GM18511 (cell line): ENCODE results near the gene WBP2.
A peak's percentile ranks its signal among the peaks of the same experiment; 100 is the strongest.
"Not testable (repeated sequence)": the region's sequence is repeated elsewhere in the genome, so short reads cannot be mapped to it uniquely, and the experiment has no call there.

ENCODE experiments used
- ATAC-seq: cut with Tn5 transposase; IDR thresholded peaks from one replicate; pipeline ENCODE4 v1.9.1; 2021; ENCODE audit warnings: mild to moderate bottlenecking, moderate library complexity; ENCODE audit not compliant: unreplicated experiment

Gene WBP2

DNA sequence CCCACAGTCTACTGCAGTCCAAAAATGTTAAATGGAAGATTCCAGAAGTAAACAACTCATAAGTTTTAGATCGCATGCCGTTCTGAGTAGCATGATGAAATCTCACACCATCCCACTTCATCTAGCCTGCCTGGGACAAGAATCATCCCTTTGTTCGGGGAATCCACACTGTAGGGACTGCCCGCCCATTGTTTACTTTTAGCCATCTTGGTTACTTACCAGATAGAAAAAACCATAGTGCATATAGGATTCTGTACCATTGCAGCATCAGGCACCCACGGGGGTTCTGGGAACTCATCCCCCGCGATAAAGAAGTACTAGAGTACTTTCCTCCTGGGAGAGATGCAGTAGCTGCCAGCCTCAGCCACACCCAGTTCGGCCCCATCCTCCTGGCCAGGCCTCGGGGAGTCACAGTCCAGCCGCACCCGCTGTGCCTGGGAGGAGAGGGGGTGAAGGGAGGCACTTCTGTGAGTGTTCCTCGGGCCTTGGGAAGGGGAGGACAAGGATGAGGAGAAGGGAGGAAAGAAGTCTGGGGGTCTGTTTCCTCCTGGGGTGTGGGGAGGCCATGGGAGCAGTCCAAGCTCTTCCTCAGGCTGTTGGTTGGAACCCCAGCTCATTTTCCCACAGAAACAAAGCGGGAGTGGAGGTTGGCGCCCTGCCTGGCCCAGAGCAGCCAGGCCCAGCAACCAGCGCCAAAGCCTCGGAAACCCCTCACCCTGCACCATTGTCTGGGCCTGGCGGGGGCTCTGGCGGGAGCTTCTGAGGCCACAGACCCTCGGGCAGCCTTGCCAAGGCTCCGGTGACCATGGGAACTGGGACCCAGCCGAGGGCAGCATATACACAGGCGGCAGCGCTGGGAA, 14.4 kb upstream of the WBP2 start:
- no peak for ATAC-seq

DNA sequence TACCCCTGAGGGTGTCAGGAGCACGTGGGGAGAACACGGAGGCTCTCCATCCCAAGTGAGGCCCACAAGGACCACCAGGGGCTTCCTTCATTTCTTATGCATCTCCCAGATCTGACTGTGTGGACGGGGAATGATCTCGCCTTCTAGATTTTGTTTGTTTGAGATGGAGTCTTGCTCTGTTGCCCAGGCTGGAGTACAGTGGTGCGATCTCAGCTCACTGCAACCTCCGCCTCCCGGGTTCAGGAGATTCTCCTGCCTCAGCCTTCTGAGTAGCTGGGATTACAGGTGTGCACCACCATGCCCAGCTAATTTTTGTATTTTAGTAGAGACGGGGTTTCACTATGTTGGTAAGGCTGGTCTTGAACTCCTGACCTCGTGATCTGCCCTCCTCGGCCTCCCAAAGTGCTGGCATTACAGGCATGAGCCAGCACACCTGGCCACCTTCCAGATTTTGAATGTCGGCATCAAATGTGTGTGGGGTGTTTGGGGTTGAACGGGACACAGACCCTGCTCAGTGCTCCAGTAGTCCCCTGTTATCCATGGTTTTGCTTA, 13.7 kb upstream of the WBP2 start:
- not testable (repeated sequence) for ATAC-seq

DNA sequence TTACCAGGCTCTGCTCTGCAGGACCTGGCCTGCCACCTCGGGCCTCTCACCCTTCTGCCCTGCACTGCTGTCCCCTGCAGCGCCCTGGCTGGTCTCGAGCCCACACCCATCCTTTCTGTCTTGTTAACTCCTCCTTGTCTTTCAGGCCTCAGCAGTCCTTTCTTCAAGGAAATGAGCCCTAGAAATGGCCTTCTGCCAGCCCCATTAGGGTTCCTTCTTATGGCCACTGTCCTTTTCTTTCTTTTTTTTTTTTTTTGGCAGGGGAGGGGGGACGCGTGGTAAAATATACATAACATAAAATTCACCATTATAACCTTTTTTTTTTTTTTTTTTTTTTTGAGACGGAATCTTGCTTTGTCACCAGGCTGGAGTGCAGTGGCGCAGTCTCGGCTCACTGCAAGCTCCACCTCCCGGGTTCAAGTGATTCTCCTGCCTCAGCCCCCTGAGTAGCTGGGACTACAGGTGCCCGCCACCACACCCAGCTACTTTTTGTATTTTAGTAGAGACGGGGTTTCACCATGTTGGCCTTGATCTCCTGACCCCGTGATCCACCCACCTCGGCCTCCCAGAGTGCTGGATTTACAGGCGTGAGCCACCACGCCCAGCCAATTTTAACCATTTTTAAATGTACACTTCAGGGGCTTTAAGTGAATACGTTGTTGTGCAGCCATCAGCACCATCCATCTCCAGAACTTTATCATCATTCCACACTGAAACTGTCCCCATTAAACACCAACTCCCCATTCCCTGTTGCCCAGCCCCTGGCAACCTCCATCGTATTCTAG, 10.5 kb upstream of the WBP2 start:
- not testable (repeated sequence) for ATAC-seq

DNA sequence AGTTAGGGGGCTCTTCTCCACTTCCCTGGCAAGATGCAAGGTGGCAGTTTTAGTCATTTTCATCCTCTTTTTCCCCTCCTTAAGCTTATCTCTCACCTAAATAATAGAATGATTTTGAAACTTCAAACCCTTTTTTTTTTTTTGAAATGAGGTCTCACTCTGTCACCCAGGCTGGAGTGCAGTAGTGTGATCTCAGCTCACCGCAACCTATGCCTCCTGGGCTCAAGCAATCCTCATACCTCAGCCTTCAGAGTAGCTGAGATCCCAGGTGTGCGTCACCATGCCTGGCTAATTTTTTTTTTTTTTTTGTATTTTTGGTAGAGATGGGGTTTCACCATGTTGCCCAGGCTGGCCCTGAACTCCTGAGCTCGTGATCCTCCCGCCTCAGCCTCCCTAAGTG, 9.8 kb upstream of the WBP2 start:
- peak; percentile 47 for ATAC-seq

DNA sequence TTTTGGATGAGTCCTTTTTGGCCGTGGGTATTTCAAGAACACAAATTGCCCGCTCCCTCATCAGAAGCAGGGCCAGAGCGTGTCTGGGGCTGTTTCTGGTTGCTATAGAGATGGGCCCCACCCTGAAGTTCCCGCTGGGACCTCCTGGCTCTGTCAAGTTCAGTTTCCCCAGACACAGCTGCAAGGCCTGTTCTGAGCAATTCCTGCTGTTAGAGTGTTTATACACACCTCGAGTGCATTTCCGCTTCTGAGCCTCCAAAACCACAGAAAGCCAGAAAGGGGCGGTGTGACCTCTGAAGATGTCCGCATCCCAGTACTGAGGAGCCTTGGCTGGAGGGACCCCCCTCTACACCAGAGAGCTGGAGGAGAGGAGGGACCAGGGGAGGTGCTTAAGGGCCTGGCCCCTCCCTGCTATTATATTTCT, 9.3 kb upstream of the WBP2 start:
- peak; percentile 92 for ATAC-seq

DNA sequence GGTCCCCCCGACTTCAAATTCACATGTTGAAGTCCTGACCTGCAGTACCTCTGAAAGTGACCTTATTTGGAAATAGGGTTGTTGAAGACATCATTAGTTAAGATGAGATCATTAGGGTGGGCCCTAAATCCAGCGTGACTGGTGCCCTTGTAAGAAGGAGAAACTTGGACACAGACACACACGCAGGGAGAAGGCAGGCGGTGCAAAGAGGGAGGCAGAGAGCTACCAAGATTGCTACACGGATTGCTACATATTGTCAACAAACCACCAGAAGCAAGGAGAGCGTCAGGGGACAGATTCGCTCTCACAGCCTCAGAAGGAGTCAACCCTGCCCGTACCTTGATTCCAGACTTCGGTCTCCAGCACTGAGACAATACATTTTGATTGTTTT, 6.8 kb upstream of the WBP2 start:
- ATAC-seq: no peak

DNA sequence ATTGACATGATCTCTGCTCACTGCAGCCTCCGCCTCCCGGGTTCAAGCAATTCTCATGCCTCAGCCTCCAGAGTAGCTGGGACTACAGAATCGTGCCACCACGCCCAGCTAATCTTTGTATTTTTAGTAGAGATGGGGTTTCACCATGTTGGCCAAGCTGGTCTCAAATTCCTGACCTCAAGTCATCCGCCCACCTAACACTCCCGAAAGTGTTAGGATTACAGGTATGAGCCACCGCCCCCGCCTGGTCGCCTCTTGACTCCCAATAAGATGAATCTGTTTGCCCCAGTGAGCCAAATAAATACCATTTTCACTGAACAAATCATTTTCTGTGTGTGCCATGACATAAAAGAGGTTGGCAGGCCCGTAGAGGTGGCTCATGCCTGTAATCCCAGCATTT, 4.2 kb upstream of the WBP2 start:
- ATAC-seq: not testable (repeated sequence)

DNA sequence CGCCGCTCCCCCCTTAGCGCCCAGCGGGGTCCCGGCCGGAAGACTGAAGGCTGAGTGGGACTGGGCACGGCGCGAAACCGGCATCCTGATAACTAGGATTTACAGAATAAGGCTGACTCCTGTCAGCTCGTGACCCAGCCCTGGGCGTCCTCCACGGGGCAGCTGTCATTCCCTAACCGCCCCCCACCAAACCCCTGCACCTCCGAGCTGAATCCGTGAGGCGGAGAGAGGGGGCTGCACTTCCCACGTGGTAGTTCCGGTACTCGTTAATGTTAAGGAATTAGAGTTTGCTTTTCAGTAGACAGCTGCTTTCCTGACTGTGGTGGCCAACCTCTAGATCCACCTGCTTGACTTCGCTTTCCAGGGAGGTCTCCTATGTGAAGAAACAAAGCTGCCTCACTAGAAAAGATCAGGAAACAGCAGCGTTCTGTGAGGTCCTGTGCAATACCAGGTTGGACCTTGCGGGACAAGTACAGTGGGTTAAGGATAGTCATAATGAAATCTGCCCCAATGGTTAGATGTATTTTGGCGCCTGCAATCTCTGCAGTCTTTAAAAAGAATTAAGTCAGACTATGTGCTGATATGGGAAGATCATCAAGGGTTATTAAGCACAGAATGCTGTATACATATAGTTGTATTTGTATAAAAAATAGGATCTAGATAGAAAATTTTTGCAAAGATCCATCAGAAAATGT, 1.1 kb upstream of the WBP2 start:
- ATAC-seq: no peak

DNA sequence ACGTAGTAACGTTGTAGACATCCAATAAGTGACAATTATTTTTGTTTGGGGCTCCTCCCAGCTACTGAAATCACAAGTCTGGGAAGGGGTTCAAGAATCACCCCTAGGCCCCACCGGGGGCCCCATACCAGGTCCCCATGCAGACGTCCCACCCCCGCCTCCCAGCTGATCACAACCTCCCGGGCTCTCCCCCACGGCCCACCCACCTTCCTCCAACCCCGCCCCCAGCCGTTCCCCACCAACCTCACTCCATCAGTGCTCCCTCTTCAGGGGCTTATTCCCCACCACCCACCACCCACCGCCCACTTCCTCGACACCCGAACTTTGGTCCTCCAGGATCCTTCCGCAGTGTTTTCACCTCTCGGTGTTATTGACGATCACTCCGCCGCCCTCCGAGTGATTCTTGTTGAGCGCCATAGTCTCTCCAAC, 240 bp downstream of the WBP2 start:
- no peak for ATAC-seq

DNA sequence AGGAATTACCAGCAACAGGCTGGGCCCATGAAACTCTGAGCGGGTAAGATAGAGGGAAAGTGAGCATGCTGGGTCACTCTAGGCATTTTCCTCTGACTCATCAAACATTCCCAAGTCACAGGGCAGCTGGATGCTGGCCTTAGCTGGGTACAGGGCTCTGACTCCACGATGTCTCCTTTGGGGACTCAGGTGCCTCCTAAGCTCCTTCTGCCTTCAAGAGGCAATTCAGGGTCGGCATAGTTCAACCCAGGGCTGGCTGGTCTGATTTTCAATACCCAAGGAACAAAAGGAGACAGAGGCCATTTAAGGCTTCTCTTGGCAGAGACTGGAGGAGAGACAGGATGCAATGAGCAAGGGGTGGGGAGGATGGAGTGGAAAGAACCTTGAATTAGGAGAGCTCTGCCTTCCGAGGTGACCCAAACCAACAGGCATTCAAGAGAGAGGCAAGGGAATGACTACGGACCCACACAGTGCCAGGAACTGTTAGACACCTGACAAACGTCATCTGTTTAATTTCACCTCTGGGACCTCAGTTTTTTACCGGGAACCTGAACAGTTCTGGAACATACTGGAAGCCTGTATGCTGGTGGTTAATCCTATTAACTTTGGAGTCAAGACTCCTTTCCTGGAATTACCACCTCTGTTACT, 910 bp downstream of the WBP2 start:
- no peak for ATAC-seq

DNA sequence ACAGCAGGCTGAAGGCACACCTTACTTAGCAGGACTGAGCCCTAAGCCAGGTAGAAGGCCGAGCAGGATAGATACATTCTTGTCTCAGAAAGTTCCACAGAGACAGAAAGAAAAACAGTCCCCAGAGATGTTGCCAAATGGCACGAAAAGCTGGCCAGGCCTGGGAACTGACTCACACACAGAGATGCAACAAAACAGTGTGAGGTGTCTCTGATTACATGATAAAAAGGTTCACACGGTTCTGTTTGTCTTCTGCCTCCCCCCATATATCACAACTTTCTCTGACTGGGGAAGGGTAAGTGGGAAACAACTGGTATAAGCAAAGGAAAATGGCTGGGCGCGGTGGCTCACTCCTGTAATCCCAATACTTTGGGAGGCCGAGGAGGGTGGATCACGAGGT, 1.7 kb downstream of the WBP2 start:
- no peak for ATAC-seq

DNA sequence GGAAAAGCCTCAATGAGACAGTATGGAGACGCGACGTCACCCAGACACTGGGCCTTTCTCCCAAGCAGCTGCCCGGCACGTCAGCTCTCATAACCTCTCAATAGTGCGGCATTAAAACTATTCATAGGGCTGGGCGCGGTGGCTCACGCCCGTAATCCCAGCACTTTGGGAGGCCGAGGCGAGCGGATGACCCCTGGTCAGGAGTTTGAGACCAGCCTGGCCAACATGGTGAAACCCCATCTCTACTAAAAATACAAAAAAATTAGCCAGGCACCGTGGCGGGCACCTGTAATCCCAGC, 3.5 kb downstream of the WBP2 start:
- ATAC-seq: not testable (repeated sequence)

DNA sequence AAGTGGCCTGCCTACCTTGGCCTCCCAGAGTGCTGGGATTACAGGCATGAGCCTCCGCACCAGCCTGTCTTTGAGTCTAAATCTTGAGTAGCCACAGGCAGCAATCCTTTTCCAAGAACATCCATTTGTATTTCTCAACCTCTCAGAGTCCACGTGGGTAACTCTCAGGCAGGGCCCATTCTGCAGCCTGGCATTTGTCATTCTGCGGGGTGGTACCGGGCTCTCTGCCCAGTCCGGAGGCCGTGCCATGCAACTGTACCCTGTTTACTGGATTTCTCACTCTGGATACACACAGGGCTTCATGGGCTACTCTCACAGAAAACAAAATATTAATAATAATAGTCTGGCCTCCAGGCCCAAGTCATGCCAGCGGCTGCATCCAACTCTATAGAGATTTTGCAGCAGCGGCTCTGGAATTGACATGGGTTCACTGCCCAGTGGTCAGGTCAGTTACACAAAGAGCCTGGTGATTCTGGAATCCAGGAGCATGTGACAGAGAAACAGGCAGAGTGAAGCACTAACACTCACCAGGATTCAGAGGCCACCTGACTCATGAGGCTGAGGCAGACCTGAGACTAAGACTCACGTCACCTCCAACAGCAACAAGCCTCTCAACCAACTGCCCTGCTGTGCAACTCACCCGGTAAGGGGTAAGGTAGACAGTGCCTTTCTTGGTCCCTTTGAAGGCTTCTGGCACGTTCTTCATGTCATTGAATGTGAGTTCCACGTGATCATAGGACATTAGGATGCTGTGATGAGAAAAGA, 4.0 kb downstream of the WBP2 start:
- no peak for ATAC-seq

DNA sequence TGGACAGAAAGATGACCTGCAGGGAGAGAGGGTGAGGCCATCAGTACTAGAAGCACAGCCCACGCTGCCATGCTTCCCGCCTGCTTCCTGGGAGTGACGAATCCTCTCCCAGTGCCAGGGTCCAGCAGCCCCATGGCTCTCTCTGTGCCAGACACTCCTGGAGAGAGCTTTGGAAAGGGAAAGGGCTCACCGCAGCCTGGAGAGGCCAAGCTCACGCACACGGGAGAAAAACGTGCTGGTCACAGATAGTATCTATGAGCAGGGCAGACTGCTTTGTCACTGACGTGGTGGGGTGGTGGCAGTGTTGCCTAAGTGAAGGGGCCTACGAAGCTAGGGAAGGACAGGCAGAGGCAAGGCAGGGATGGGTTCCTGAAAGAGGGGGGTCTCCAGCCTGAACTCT, 5.4 kb downstream of the WBP2 start:
- ATAC-seq: no peak

DNA sequence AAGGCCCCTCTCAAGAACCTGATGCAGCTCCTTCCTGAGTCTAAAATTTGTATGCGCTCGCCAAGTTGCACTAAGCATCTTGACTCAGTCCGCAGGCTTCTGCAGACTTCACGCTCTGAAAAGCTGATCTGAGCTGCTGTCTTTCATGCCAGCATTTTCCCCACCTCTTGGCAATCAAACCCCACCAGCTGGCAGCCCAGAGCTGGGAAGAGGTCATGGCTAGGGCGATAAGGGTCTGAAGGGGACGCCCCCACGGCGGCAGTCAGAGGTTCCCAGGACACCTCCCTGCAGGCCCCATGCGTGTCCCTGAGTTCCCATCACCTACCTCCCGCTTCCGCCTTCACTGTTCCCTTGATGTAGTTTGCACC, 5.9 kb downstream of the WBP2 start:
- ATAC-seq: no peak

DNA sequence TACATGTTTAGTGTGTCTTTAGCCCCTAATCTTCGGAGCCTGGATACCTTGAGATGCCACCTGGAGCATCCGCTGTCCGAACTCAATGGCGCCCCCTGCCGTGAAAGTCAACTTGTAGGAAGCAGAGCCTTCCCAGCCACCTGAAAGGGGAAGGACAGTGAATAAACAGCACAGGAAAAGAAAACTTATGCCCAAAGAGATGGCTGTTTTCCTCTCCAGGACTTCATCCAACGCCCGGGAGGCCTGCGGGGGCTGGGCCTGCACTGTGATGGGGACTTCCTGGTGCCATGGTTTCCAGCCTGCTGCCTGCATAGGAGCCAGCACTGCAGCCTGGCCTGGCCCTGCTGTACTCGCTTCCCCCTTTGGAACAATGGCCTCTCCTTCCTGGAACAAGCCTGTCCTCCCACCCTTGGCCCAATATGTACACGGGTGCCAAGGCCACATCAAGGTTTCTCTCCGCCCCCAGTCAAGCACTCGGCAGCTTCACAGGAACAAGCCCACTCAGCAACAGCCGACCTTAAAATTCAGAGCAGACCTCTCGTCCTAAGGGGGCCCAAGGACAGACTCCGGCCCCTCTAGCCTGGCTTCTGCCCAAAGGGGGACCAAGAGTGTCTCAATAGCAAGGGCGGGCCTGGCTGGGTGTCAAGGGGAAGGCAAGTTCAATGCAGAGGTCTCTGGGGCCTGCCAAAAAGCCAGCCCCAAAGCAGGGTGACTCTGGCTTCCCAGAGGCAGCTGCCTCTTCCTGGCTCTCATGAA, 6.4 kb downstream of the WBP2 start:
- ATAC-seq: no peak

DNA sequence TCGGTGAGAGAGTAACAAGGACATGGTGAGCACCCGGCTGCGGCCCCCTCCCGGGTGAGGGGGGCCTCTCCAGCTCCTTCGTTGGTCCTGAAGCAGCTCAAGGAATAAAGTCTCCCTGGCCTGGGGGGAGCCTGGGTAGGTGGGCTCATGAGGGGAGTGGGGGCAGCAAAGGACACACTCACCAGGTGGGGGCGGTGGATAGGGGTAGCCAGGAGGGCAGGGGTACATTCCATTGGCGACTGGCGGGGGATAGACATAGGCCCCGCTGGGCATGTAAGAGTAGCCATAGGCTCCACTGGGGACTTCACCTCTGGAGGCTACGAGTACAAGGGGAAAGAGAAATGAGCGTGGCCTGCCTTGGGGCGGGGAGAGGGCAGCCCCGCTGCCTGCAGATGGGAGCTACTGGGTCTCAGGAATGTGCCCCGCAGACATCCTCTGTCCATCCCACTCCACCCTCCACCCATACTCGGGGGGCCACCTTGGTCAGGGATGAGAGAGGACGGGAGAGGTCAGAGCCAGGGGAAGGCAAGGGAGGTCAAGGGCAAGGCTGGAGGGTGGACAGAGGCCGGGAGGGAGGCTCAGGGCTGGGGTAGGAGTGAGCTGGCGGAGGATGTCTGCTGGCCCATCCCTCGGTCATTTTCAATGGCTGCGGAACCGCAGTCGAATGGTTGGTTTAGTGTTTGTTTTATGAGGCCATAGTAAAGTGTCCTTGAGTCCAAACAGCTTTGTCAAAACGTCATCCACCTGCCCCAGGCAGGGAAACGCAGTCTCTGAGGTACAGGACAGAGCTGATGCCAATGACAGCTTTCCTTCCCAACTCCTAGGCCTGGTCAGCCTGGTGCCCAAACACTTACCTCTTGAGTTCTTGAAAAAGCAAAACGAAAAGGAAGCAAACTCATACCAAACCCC, 7.3 kb downstream of the WBP2 start:
- ATAC-seq: no peak
